AG08396 (cell line): ENCODE data around the gene HMX2.

Experiments
- DNase-seq: peaks from one replicate; pipeline ENCODE4 v3.0.0; 2012; ENCODE audit warnings: low spot score, mixed read lengths

HMX2 gene, protein sequence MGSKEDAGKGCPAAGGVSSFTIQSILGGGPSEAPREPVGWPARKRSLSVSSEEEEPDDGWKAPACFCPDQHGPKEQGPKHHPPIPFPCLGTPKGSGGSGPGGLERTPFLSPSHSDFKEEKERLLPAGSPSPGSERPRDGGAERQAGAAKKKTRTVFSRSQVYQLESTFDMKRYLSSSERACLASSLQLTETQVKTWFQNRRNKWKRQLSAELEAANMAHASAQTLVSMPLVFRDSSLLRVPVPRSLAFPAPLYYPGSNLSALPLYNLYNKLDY

DNA sequence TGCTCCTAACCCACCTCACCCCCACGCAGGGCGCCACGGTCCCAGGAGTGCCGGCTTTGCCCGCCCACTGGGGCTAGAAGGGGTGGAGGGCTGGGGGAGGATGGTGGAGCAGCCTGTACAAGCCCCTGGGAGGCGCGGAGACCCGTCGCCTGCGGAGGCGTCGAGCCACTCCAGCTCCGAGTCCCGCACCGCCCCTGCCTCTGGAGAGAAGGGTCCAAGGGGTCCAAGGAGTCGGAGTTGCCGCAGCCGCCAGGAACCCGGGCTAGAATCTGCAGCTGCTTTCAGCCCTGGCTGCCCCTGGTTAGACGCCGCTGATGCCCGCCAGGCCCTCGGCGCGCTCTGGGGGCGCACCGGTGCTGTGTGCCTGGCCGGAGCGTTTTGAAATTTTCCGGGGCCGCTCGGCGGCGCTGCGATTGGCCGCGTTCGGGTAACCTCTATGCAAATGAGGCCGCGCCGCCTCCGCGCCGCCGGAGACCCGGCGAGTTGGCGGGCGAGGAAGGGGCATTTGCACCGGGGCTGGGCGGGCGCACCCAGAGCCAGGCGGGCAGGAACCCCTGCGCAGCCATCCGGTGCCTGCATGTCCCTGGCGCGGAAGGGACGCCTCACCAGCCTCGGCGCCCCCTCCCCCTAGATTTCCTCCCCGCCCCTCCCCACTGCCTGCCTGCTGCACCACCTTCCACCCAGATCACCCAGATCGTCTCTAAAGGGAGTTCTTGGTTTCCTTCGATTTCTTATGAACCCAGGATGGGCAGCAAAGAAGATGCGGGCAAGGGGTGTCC lies at the start of gene HMX2:
HMX2 (plus strand) TSS at position 502 of the 779 bp plus-strand sequence; CDS start at position 745, 243 bp downstream.
- DNase-seq, result peak; percentile 18

DNA sequence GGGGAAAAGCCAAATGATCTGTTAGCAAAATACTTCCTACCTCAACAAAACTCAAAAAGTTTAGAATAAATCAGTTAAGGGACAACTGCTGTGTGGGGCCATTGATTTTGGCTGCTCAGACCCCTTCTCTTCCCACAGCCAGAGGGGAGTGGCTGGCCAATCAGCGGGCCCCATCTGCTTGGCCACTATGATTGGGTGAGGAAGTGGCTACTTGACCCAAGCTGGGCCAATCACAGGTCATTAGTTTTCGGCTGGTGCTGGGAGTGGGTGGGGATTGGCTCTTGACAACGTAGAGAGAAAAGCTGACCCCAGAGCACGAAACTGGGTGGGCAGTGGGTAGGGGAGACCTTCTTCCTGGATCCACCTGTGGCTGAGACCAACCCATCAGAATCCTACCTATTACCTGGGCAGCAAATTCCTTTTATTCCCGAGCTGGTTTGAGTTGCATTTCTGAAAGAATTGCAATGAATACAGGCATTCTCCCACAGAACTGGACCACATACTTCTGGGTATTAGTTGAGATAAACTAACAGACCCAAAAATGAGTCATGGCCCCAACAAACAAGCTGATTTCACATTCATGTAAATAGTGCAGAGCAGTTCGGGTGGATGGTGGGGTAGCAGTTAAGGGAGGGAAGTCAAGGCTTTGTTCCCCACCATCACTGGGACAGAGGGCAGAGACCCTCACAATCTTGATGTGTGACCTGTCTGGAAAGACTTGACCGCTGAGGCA lies 47.7 kb upstream of the HMX2 start:
- peak; percentile 29 for DNase-seq

DNA sequence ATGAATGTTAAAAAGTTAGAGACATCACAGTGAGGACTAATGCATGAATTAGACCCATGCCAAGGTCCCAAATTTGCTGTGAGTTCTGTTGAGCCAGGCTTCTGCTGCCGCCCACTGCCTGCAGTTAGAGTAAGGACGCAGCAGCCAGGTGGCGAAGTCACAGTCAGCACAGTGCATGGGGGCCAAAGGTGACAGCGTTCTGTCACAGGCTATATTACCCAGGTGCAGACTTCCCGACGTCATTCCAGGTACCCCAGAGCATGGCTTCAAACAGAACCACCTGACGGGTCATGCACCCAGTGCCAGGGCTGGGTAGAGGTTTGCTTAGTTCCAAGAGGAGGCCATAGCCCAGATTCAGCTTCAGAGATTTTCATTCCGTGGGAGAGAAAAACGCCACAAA lies 46.1 kb upstream of the HMX2 start:
- no peak for DNase-seq

DNA sequence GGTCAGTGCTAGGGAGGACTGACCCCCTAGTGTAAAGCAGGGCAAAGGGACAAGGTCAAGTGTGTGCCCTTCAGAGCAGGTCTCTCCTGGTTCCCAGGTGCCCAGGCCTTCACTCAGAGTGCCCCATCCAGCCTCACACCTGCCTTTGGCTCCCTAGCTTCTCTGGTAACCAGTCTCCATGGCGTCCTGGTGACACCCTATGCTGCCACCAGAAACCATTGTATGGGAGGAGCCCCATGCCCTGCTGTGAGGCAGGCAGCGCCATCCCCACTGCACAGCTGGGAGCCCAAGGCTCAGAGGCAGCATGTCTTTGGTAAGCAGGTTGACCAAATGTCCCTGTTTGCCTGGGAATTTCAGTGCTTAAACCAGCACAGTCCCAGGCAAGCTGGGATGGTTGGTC lies 45.3 kb upstream of the HMX2 start:
- DNase-seq, result no peak

DNA sequence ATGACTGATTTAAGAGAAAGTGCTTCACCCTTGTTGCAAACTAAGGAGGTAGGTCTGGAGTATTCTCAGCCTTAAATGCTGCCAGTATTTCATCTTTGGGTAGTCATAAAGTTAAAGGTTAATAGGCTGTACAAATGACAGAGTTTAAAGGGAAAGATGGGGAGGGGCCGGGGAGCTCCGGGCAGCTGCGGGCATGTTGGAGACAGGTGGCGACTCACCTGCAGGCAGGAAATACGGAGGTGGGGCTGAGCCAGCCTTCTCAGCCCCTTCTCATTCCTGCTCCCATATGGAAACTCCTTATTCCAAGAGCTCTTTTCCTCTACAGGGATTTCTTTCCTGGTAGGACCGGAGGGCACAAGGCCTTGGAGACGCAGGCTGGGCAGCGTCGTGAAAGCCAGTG lies 44.0 kb upstream of the HMX2 start:
- no peak for DNase-seq

DNA sequence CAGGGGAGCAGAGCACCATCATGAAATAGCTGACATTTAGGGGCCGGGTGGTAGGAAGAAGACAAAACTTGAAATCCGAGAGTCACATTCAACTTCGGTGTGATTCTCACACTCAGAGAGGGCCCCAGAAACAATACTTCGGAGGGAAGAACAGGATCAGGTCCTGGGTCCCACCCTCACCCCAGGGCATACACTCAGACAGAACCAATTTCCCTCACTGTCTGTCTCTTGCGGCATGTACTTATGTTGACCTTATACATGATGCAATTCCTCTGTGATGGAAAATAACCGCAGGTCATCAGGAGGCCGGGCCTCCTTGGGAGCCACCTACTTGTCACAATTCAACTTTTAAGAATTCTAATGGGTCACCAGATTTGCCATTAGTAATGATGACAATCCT lies 38.5 kb upstream of the HMX2 start:
- no peak for DNase-seq

DNA sequence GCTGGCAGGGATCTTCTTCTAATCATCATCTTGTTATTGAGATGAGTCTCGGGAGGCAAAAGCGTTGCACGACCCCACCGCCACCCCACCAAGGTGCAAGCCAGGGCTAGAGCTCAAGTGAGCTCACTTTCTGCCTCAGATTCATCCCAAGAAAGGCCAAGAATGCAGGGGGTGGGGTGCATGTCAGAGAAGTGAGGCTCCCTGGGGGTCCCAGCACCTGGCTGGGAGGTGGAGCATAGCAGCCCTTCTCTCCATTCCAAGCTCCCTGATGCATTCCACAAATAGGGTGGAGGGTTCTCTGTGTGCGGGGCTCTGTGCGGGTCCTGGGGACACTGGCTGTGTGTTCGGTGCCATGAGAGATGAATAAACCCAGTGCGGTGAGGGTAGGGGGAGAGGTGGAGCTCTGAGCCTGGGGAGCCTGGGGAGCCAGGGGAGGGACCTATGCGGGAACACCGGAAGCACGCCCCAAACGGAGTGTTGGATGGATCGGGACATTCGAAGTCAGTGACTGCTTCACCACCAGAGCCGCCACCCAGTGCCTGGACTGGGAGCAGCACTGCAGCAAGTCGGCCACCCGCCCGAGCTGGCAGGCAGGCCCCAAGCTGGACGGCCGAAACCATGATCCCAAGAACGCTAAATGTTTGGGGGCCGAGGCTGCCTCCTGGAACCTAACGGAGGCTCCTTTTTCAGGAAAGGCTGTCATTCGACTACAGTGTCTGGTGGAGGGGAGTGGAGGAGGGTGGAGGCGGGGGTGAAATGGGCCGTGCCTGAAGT lies 30.1 kb upstream of the HMX2 start:
- DNase-seq, result no peak

DNA sequence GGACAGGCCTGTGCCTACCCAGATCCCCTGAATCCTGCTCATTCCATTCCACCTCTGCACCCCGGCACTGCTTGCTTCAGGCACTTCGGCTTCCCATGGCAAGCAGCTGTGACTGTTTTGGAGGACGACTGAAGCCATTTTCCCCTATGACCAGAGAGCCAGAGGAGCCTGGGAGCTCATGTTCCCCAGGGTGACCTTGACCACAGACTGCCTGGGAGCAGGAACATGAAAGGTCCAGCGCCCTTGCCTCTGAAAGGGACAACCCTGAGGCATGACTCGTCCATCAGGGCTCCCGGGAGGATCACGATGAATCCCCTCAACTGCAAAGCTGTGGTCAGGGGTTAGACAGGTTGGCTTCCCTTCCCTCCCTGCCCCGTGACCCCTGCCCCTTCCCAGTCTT lies 28.9 kb upstream of the HMX2 start:
- DNase-seq, result no peak

DNA sequence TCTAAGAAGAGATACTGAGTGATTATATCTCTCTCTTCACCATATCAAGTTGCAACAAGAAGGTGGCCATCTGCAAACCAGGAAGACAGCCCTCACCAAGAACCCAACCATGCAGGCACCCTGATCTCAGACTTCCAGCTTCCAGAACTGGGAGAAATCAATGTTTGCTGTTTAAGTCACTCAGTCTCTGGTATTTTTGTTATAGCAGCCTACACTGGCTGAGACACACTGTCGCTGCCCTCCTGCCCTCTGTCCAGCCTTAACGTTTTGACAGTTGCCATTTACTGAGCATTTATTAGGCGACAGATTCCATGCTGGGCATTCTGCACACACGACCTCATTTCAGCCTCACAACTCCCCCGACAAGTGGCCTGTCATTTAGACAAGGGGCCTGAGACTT lies 21.7 kb upstream of the HMX2 start:
- no peak for DNase-seq

DNA sequence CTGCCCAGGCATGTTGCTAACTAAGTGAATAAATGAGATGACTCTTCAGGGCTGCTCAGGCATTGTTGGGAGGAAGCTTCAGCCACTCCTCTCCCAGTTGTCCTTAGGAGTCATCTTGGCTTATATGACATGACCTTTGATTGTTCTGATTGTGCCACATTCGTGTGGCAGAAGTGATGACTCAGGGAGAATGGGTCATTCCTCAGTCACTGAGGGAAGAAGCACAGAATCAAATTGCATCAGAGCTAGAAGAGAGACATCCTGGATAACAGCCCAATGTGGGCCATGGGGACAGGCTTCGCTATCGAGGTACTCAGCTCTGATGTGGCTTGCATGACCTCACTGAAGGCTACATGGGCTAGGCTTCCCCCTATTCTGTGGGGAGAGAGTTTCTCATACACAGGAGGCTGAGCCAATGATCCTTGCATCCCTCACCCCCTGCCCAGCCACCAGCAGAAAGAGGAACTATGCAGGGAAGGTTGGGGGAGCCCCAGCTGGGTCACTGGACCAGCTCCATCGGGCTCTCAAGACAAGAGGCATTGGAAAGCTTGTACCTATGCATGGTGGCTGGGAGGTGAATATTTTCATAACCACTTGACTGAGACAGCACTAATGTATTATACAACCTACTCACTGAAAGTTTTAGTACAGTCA lies 18.2 kb upstream of the HMX2 start:
- no peak for DNase-seq

DNA sequence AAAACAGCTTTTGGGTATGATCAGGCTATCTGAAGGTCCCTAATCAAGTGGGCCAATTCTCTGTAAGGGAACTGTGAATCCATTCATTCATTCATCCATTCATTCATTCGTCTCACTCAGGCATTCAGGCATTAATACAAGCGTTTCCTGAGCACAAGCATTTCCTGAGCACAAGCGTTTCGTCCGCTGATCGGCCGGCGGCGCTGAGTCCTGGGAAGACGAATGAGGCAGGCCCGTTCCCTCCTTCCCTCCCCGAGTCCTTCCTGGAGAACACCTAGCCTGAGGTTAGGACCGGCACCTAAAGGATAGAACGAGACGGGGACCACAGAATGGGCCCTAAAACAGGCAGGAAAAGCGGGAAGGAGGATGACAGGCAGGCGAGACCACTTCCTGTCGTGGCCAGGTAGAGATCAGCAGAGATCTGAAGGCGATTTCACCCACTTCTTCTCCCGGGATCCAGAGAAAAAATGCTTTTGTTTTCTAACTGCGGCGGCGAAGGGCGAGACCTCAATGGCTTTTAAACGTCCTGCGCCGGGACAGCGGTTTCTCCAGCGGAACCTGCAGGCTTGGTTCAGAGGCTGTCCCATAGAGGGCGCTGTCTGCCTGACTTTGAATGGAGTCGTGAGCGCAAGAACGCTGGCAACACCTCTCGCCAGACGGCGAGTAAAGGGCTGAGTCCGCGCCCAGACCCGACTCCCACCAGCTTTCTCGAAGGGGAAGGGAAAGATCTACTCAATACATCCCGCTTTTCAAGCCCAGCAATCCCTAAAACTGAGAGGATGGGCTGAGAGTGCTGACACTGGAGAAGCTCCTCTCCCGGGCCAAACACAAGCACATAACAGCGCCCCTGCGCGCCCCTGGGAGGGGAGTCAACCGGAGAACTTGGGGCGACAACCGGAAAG lies 15.1 kb upstream of the HMX2 start:
- DNase-seq, result peak; percentile 93

DNA sequence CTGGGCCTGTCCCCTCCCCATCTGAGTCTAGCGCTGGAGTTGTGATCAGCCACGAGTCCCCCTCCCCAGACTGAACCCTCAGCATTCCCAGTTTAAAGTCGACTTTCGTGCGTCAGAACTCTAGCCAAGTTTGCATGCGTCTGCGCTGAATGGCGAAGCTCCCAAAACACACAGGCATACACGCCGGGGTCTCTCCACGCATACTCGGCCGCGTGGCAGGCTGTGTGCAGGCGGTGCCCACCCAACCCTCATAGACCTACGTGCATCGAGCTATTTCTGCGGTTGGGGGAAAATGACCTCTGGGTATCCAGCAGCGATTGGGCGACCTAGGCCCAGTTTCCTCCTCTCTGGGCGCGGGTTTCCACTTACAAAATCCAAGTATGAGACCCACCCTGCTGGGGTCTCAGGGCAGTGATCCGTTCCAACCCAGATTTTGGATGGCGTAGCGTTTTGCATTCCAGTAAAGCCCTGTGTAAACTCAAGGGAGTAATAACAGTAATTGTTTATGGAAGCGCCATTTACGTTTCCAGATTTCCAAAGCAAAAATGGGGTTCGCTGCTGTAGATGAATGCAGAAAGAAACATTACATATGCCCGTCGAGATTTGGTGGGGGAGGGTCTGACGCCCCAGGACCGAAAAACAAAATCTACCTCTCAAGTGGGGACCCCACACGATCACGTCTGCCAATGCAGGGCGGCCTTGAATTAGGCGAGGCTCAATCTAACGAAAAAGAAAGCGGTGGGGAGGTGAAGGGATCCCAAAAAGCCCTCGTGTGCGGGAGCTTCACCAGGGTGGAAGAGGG lies 14.2 kb upstream of the HMX2 start:
- no peak for DNase-seq

DNA sequence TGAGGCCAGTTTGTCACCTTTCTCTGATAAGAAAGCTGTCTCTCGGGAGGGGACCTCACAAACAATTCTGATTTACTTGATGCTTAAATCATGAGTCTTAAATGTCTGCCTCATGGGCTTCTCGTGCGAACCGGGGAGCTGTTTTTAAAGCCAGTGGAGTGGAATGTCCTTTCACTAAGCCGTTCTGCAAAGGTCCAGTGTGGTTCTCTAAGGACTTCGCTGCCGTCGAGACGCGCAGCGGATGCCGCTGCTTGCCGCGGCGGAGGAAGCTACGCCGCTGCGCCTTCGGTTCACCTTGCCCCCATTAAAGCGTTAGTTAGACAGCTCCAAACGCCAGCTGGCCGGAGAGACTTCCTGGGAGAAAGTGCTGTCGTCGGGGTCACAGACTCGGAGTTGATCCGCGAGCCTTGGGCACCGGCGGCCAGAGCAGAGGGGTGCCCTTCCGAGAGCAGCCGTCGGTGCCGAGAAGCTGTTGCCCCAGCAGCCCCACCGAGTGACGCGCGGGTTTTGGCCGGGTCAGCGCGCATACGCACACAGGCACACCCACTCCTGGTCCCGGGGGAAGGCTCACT lies 13.5 kb upstream of the HMX2 start:
- DNase-seq, result no peak

DNA sequence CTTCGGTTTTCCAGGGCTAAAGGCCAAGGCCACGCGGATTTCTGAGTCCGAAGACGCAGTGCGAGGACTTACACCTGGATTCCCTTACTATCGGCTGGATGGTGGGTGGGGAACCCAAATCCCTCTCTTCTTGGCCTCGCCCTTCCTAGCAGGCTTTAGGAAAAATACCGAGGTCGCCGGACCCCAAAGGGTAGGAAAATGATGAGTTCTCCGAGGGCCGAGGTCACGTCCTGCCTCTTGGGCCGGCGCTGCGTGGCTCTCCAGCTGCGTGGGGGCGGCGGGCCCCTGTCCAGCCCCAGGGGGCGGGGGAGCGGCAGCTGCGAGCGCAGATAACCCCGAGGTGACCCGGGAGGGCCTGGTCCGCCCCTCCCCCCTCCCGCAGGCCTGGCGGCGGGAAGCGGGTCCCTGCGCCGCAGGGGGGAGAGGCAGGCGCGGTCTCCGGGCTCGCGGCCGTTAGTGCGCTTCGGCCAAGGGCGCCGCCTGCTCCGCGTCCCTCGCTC lies 13.0 kb upstream of the HMX2 start:
- no peak for DNase-seq

DNA sequence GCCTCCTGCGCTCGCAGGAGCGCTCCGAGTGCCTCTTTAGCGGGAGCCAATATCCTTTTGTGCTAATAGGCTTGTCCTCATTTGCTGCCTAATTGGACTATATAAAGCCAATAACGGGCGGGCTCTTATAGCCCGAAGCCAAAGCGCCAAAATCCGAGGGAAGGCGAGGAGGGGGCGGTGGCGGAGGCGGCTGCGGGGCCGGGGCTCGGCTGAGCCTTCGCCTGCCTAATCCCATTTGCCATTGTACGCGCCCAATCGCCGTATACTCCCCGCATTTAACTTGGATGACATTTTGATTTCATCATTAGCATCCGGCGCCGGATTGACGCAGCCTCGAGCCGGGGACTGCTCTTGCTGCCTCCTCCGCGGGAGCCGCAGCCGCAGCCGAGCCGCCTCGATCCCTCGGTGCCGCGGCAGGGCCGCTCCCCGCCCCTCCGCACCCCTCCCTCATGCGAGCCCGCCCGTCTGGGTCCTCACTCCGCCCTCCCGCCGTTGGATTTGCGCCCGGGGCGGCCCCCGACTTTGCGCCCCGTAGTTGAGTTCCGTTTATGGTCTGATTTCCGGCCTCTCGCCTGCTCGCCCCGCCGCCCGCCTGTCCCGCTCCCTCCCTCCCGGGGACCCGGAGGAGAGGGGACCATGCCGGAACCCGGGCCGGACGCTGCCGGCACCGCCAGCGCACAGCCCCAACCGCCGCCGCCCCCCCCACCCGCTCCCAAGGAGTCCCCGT lies 12.4 kb upstream of the HMX2 start, which contains the start of gene HMX3:
HMX3 (plus strand) TSS at position 556 of the 727 bp plus-strand sequence; CDS start at position 637, 81 bp downstream.
- DNase-seq, result peak; percentile 48

DNA sequence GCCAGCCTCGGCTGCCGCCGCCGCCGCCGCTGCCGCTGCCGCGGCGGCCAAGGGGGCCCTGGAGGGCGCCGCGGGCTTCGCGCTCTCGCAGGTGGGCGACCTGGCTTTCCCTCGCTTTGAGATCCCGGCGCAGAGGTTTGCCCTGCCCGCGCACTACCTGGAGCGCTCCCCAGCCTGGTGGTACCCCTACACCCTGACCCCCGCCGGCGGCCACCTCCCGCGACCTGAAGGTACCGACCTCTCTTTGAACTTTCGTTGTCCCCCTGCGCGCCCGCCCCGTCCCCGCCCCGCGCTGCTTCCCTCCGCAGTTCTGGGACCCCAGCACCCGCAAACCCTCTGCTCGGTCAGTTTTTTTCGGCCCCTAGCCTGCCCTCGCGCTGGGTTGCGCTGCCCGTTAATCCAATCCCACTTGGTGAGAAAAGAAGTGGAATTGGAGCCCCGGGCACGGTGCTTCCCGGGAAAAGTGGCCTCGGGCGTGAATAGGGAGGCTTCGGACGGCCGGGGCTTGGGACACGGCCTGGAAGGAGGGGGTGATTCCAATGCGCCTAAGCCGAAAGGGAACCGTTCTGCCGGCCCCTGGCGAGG lies 11.6 kb upstream of the HMX2 start:
- no peak for DNase-seq

DNA sequence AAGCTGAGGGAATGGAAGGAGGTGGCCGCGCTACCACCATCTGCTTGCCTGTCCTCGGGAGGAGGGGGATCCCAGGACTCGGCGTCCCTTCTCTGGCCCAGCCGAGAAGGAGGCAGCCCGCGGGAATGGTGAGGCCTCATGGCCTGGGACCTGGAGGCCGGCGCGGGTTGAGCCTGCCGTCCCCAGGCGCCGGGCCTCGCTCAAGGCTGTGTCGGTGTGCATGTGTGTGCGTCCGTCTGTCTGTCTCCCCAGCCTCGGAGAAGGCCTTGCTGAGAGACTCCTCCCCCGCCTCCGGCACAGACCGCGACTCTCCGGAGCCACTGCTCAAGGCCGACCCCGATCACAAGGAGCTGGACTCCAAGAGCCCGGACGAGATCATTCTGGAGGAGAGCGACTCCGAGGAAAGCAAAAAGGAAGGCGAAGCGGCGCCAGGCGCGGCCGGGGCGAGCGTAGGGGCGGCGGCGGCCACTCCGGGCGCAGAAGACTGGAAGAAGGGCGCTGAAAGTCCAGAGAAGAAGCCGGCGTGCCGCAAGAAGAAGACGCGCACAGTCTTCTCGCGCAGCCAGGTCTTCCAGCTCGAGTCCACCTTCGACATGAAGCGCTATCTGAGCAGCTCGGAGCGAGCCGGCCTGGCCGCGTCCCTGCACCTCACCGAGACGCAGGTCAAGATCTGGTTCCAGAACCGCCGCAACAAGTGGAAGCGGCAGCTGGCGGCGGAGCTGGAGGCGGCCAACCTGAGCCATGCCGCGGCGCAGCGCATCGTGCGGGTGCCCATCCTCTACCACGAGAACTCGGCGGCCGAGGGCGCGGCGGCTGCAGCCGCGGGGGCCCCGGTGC lies 10.9 kb upstream of the HMX2 start:
- peak; percentile 38 for DNase-seq
